GM19025 (cell line): Measurements from ENCODE around the gene SGTA.

ENCODE experiments used
- ATAC-seq: cut with Tn5 transposase; IDR thresholded peaks from one replicate; pipeline ENCODE4 v1.9.1; 2021; ENCODE audit warnings: mild to moderate bottlenecking, low read depth, moderate library complexity; ENCODE audit not compliant: unreplicated experiment

Gene SGTA

DNA sequence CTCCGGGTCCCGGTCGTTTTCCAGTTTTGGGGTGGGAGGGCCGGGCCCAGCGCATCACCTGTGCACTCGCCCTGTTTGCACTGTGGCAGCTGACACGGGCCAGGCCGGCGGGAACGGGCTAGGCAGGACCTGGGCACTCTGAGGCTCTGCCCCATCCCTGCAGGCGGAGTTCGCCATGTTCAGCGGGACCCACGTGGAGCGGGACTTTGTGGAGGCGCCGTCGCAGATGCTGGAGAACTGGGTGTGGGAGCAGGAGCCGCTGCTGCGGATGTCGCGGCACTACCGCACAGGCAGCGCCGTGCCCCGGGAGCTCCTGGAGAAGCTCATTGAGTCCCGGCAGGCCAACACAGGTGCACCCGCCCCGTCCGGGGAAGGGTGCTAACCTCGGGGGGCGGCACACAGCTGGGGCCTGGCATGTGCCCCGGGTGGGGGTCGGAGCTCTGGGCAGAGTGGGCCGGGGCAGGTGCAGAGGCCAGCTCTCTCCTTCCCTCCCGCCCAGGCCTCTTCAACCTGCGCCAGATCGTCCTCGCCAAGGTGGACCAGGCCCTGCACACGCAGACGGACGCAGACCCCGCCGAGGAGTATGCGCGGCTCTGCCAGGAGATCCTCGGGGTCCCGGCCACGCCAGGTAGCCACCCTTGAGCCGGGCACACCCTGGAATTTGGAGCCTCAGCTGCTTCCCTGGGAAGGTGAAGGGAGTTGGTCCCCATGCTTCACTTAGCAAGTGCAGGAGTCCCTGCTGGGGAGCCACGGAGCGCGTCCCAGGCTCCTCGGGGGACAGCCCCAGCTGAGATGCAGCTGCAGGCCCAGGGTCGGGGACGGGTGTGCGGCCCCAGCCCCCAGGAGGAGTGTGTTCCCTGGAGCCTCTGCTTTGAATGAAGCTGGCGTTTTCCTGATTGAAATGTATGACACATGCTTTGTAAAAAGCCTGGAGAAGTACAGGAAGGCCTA, 27.3 kb upstream of the SGTA start:
- ATAC-seq: no peak

DNA sequence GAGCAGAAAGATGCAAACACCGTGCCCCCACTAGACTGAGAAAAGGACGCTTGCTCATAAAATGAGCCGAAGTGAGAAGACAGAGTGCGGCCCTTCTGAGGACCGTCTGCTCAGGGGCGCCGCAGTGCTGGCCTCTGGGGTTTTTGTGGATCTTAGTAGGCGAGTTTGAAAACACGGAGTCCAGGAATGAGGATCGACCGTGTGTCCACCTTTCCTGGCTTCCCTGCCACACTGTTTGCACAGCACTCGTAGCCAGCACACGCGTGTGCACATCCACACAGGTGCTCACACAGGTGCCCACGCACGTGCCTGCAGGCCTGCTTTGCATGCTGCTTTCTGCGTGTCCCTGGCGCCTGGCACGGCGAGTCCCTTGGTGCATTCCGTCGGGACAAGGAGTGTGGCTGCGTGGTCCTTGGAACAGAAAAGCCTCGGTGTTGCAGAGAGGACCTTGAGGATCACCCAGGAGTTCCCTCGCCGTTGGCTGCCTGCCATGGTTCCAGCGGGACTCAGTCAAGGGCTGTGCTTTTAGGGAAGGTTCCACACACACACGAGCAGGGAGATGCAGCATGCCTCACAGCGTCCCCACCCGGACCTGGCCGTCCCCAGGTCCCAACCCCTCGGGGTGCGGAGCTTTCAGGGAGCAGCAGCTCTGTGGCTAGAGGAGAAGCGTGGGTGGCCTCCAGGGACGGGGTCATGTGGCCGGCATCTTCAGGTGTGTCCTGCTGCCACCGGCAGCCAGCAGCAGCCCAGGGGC, 26.5 kb upstream of the SGTA start:
- ATAC-seq: no peak

DNA sequence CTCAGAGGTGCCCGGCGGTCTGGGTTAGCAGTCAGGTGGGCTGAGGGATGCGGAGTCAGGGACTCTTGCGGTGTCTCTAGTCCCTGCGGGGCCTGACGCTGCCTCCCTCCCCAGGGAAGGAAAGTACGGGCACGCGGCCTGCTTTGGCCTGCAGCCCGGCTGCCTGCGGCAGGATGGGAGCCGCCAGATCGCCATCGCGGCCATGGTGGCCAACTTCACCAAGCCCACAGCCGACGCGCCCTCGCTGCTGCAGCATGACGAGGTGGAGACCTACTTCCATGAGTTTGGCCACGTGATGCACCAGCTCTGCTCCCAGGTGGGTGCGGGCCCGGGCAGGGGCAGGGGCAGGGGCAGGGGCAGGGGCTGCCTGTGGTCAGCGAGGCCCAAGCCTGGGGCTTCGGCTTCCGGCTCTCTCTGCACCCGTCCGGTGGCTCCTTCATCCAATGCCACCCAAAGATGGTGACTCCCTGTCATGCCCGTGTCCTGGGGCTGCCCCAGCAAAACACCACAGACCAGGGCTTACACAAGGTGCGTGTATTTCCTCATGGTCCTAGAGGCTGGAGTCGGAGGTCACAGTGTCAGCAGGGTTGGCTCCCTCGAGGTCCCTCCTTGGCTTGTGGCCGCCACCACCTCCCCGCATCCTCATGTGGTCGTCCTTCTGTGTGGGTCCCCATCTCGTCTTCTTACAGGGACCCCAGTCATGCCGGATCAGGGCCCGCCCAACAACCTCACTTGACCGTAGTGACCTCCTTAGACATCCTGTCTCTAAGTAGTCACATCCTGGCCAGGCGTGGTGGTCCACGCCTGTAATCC, 25.3 kb upstream of the SGTA start:
- ATAC-seq: no peak

DNA sequence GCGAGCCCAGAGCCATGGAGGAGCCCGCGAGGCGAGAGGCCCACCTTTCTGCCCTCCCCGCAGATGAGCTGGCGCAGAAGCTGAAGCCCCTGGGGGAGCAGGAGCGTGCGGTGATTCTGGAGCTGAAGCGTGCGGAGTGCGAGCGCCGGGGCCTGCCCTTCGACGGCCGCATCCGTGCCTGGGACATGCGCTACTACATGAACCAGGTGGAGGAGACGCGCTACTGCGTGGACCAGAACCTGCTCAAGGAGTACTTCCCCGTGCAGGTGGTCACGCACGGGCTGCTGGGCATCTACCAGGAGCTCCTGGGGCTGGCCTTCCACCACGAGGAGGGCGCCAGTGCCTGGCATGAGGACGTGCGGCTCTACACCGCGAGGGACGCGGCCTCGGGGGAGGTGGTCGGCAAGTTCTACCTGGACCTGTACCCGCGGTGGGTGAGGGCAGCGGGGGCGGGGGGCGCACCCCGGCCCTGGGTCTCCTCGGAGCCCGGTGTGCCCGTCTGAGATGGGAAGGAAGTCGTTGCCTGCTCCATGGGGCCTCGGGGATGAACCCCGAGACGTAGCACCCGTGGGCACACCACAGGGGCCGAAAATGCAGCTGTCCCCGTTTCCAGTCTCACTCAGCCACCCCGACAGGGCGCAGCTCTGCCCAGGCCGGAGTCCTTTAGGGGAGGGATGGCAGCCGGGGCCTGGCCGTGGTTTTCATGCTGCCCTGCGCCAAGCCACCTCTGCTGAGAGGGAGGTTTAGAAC, 24.5 kb upstream of the SGTA start:
- no peak for ATAC-seq

DNA sequence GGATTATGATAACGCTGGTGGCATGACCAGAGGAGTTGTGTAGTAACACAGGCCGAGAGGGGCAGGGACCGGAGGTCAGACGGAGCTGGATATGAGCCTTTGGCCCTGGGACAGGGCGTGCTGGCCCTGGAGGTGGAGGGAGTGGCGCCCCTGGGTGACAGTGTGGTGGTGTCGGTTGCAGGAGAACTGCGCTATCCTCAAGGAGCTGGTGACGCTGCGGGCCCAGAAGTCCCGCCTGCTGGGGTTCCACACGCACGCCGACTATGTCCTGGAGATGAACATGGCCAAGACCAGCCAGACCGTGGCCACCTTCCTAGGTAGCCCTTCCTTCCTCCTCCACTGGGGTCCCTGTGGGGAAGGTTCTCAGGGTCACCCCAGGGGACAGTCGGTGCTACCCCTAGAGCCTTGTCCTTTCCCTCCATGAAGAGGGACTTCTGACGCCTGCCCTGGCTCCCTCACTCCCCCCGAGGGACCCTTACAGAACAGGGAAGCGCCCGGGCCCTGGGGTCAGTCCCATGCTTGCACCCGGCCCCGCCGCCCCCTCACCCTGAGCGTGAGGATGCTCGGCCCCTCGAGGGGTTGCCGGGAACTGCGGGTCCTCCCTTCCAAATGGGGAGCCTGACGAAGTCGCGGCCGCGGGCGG, 23.8 kb upstream of the SGTA start:
- no peak for ATAC-seq

DNA sequence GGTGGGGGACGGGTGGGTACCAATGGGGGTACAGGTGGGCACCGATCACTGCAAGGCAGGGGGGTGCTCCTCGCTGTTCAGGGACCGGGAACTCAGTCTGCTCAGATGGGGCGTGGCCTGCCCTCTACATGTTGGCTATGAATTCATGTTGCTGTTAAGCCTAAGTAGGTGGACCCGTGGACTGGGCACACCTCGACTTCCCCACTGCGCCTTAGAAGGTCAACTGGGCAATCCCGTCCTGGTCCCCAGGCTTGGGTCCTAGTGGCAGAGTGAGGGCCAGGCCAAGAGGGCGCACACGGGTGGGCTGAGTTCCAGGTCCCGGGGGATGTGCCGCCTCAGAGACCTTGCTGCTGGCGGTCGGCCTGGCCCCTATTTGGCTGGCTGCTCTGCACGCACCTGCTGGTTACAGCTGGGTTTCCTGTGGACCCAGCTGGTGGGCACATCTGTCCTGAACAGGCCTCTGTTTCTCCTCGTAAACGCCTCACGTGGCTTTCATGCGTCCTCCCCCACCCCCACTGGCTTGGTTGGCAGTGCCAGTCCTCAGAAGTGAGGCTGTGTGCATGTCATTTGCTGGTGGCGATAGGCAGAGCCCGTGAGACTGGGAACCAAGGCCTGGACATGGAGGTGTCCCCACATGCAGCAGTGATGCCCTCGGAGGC, 23.0 kb upstream of the SGTA start:
- no peak for ATAC-seq

DNA sequence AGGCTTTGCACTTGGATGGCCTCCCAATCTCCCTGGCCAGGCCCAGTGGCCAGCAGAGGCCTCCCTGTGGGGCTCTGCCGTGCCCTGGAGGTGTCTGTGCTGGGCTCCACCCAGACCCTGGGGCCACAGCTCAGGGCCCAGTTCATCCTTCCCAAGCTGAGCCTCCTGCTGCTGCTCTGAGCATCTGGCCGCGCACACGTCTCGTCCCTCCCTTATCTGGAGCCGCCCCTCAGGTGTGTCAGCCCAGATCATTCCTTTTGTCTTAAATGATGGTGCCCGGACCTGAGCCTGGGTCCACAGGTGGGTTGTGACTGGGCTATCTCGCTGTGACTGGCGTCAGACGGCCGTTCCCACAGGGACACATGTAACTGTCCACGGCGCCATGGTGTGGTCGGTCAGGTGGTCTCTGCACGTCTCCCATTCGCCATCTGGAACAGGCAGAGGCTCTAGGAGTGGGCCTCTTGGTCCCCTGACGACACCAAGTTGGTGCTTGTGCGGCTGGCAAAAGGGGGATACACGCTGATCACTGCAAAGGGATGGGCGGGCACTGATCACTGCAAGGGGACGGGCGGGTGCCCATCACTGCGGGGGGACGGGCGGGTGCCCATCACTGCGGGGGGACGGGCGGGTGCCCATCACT, 22.3 kb upstream of the SGTA start:
- no peak for ATAC-seq

DNA sequence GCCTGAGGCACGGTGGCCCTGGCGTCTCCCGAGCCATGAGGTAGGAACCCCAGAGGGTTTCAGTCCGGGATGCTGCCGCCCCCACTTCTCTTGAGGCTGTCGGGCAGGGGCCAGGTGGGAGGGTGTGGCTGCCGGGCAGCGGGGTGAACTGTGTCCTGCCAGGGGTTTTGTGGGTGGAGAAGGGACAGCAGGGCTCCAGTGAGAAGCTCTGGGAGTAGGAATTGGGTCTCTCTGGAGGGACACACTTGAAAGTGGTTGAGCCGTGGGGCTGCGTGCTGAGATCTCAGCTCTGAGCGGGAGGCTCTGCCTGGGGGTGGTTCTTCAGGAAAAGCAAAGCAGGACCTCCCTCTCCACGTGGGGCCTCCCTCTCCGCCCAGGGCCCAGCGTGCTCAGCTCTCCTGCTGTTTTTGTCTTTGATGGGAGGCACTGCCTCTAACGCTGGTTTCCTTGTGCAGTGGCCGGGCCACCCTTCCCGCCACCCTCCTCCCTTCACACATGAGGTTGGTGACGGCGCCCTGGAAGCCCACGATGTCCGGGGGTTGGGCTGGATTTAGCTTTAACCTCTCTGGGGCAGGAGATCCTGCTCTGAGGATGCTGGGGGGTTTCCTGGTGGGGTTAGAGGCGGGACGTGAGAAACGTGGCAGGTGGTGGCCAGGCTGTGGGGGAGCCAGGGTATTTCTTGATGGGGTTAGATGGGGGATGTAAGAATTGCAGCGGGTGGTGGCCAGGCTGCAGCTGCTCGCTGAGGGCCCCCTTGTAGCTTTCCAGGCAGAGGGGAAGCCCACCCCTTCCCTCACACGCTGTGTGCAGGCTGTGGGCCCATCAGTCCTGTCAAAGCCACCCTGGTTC, 21.3 kb upstream of the SGTA start:
- ATAC-seq: no peak

DNA sequence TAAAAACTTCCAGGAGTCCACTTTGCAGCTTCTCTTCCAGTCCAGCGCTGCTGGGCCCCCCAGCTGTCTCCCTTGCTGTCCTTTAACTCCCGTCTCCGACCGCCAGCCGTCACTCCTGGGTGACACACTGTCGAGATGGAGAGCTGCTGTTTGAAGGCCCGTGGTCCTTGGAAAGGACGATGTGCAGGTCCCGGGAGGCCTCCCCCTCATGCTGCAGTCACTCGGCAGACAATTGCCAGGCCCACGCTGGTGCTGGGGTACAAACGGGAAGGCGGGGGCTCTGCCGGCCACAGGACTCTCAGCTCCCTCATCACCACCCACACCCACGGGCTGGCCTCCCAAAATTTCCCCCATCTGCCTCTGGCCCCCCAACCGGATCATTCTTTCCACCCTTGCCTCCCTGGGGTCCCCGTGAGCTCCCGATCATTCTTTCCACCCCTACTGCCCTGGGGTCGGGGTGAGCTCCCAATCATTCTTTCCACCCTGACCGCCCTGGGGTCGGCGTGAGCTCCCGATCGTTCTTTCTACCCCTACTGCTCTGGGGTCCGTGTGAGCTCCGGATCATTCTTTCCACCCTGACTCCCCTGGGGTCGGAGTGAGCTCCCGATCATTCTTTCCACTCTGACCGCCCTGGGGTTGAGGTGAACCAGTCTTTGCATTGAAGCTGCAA, 20.5 kb upstream of the SGTA start:
- ATAC-seq: no peak

DNA sequence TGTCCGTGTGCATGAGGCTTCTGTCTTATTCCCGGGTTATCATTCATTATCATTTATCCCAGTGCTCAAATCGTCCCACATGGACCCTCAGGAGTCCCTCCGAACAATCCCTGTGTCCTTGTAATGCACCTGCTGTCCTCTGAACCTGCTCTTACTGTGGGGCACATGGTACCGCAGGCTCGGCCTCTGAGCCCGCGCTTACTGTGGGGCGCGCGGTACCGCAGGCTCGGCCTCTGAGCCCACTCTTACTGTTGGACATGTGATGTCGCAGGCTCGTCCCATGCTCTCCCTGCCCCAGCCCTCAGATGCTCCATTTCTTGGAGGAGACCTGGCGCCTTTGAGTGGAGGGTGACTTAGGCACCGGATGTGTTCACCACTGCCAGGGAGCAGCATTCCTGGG, 19.8 kb upstream of the SGTA start:
- ATAC-seq: no peak

DNA sequence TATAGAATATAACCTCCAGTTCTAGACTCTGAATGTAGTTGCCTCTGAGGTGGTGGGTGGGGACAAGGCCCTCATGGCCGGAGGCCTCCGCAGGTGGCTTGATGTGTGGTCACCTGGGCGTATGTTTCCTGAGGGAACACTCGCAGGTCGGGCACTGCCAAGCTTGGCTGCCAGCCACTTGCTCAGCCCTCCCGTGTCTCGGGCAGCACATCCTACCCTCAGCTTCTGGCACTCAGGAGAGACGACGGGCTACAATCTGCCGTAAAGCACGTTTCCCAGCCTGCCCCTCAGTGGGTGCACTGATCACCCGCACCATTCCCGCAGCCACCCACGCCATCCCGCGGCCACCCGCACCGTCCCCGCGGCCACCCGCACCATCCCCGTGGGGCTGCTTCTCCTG, 17.4 kb upstream of the SGTA start:
- ATAC-seq: no peak

DNA sequence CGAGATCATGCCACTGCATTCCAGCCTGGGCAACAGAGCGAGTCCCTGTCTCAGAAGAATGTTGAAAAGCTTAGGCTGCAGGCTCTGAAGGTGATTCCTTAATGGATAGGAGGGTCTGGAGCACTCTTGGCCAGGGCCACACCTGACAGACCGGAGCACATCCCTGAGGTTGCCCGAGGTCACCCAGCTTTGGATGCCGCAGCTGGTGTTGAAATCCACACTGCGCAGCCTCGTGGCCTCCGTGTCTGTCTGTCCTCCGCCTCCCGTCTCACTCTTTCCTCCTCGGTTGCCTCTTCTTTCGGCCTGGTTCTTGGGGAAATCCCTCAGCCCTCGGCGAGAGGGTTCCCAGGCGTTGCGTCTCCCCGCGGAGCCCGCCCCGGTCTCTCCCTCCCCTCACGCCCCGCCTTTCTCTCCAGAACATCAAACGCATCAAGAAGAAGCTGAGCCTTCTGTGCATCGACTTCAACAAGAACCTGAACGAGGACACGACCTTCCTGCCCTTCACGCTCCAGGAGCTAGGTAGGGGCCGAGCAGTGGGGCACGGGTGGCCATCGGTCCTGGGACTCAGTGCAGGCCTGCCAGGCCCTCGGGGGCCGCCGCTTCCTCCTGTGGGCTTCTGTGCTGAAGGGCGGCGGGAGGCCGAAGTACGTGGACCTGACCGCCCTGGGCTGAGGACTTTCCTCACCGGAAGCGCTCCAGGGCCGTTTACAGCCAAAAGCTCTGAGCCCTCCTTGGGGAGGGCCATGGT, 16.4 kb upstream of the SGTA start:
- no peak for ATAC-seq

DNA sequence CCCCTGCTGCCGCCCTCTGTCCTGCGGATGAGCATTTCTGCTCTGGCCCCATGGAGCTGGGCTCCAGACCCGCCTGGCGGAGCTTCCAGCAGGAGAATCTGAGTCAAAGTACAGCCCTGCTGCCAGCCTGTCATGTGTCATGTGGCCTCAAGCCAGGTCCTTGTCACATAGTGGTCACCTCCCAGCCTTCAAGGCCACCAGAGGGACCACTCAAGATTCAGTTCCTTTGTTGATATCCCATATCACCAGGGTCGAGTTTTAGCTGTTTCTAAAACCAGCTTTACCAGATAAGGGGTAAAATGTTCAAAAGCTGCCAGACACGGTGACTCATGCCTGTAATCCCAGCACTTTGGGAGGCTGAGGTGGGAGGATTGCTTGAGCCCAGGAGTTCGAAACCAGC, 15.7 kb upstream of the SGTA start:
- no peak for ATAC-seq

DNA sequence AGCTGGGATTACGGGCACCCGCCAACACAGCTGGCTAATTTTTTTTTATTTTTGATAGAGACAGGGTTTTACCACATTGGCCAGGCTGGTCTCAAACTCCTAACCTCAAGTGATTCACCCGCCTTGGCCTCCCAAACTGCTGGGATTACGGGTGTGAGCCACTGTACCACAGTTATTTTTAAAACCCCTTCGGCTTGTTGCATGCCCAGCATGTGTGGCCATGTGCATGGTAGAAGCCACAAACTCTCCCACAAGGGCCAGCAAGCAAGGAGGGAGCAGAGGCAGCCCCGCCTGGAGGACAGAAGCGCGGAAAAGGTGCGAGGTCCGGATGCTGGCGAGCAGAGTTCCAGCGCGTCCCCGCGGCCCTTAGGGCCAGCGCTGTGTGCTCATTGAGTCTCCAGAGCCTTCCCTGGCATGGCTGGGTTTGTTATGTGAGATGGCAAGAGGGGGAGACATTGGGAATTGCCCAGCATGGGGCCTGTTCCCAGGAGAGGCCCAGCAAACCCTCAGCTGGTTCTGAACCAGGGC, 15.1 kb upstream of the SGTA start:
- ATAC-seq: no peak

DNA sequence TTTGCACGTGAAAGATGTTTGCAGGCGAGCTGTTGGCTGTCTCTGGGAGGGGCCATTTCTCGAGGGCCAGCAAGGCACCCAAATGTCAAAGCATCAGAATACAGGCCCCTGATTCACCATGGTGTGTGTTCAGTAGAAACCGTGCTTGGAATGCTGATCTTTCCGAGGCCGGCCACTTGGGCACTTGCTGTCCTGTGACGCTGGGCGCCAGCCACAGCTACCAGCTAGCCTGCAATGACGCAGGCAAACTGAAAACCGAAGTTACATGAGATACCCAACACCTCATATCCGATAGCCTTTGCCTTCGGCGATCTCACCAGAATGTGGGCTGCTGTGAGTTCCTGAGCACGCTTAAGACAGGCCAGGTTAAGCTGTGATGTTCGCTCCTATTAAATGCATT, 14.2 kb upstream of the SGTA start:
- ATAC-seq: no peak

DNA sequence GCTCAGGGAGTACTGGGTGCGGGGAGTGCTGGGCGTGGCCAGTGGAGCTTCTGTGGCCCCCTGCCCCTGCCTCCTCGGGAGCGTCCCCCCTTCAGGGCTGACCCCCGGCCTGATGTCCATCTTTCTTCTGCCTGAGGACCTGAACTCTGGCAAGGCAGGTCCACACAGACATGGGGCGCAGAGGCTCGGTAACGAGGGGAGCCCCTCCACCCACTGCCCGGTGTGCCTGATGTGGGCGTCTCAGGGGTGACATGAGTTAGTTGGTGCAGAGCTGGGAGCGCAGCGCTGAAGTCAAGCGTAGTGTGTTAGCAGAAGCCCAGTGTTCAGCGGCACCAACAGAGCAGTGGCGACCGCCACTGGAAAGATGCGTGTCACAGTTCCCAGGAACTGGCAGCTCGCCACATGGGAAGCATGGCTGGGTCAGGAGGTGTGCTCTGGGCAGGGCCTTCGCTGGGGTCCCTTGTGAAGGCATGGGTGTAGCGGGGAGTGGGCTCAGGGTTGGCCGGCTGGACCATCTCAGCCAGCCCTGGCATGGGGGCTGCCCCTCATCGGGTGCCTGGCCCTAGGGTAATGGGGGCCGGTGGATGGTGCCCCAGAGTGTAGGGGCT, 13.7 kb upstream of the SGTA start:
- ATAC-seq: no peak
